HEK293 (cell line): ENCODE results near the gene LCN1.

Experiments
- CTCF ChIA-PET: fragments of 350-600 bp; formaldehyde crosslinking; extraction: SDS; loops from one replicate; lab custom pipeline; 2021; ENCODE audit warnings: antibody characterized with exemption; lab: Yijun Ruan, JAX
- POLR2A ChIA-PET: fragments of 300-600 bp; formaldehyde crosslinking; extraction: SDS; loops from one replicate; lab custom pipeline; 2020; ENCODE audit warnings: antibody characterized with exemption, inconsistent platforms; lab: Yijun Ruan, JAX
- H3K27ac ChIP-seq: fragments of 200-500 bp; sonication (Bioruptor generic); 2 replicates; pipeline ENCODE4 v1.5.1; 2014; ENCODE audit warnings: low read depth, low read length, control low read depth, inconsistent platforms; ENCODE audit errors: extremely low read depth
- H3K36me3 ChIP-seq, 2 experiments: fragments of 200-500 bp in 1 of 2; sonication (Bioruptor generic) in 1 of 2; 1 replicate in 1 of 2; 2 replicates in 1 of 2; pipeline ENCODE4 v1.5.1; 2014 to 2017; ENCODE audit warnings: inconsistent platforms in 2 of 2, low read length in 2 of 2; ENCODE audit not compliant: control insufficient read depth in 2 of 2, insufficient read depth in 1 of 2
- H3K4me1 ChIP-seq: fragments of 200-500 bp; sonication (Bioruptor generic); 2 replicates; pipeline ENCODE4 v1.5.1; 2014; ENCODE audit warnings: mild to moderate bottlenecking, low read length, inconsistent platforms; ENCODE audit not compliant: control insufficient read depth, insufficient read depth
- H3K4me3 ChIP-seq: 2 replicates; pipeline ENCODE4 v1.5.1; 2011; ENCODE audit warnings: low read depth, mild to moderate bottlenecking, control low read depth, low read length, moderate library complexity
- H3K9me3 ChIP-seq: fragments of 200-500 bp; sonication (Bioruptor generic); 2 replicates; pipeline ENCODE4 v1.5.1; 2014; ENCODE audit warnings: low read depth, low read length, inconsistent platforms; ENCODE audit not compliant: control insufficient read depth, insufficient read depth
- AEBP2 ChIP-seq: fragments of 450-650 bp; formaldehyde crosslinking; IDR thresholded peaks from 2 replicates; pipeline ENCODE4 v1.5.1; 2016; ENCODE audit warnings: missing biosample characterization, missing genetic modification characterization, borderline replicate concordance
- GFI1B ChIP-seq: fragments of 450-650 bp; formaldehyde crosslinking; IDR thresholded peaks from 2 replicates; pipeline ENCODE4 v1.5.1; 2016; ENCODE audit warnings: missing biosample characterization, missing genetic modification characterization
- GLI2 ChIP-seq: fragments of 450-650 bp; formaldehyde crosslinking; IDR thresholded peaks from 2 replicates; pipeline ENCODE4; 2017; ENCODE audit warnings: missing biosample characterization, missing genetic modification characterization, low read depth, borderline replicate concordance
- GLIS2 ChIP-seq: fragments of 450-650 bp; formaldehyde crosslinking; IDR thresholded peaks from 2 replicates; pipeline ENCODE4 v1.5.1; 2016; ENCODE audit warnings: missing biosample characterization, missing genetic modification characterization
- HOXA7 ChIP-seq: sonication (generic); formaldehyde crosslinking; IDR thresholded peaks from 2 replicates; pipeline ENCODE4 v1.8.1; 2022; ENCODE audit warnings: missing genetic modification reagents, borderline replicate concordance
- KLF8 ChIP-seq: fragments of 450-650 bp; formaldehyde crosslinking; IDR thresholded peaks from 2 replicates; pipeline ENCODE4 v1.5.1; 2016; ENCODE audit warnings: missing biosample characterization, missing genetic modification characterization
- PRDM1 ChIP-seq: fragments of 450-650 bp; formaldehyde crosslinking; IDR thresholded peaks from 2 replicates; pipeline ENCODE4; 2016; ENCODE audit warnings: missing biosample characterization, missing genetic modification characterization
- SCRT1 ChIP-seq: fragments of 450-650 bp; formaldehyde crosslinking; IDR thresholded peaks from 2 replicates; pipeline ENCODE4 v1.5.1; 2016; ENCODE audit warnings: missing biosample characterization, missing genetic modification characterization, borderline replicate concordance
- ZBTB17 ChIP-seq: fragments of 450-650 bp; formaldehyde crosslinking; IDR thresholded peaks from 2 replicates; pipeline ENCODE4 v1.5.1; 2016; ENCODE audit warnings: missing biosample characterization, missing genetic modification characterization
- ZNF239 ChIP-seq: fragments of 450-650 bp; formaldehyde crosslinking; IDR thresholded peaks from 2 replicates; pipeline ENCODE4 v1.5.1; 2016; ENCODE audit warnings: missing biosample characterization, missing genetic modification characterization
- ZNF248 ChIP-seq: fragments of 450-650 bp; formaldehyde crosslinking; IDR thresholded peaks from 2 replicates; pipeline ENCODE4 v1.5.1; 2017; ENCODE audit warnings: missing biosample characterization, missing genetic modification characterization
- ZNF266 ChIP-seq: fragments of 450-650 bp; formaldehyde crosslinking; IDR thresholded peaks from 2 replicates; pipeline ENCODE4 v1.5.1; 2016; ENCODE audit warnings: missing biosample characterization, missing genetic modification characterization, low read depth
- ZNF350 ChIP-seq: fragments of 450-650 bp; formaldehyde crosslinking; IDR thresholded peaks from 2 replicates; pipeline ENCODE4 v1.5.0; 2017; ENCODE audit warnings: missing biosample characterization, mild to moderate bottlenecking, missing genetic modification characterization
- ZNF366 ChIP-seq: fragments of 450-650 bp; formaldehyde crosslinking; conservative IDR thresholded peaks from 2 replicates; pipeline ENCODE4 v1.5.1; 2016; ENCODE audit warnings: missing biosample characterization, missing genetic modification characterization
- ZNF394 ChIP-seq: fragments of 450-650 bp; formaldehyde crosslinking; IDR thresholded peaks from 2 replicates; pipeline ENCODE4 v1.5.1; 2016; ENCODE audit warnings: missing biosample characterization, missing genetic modification characterization, mild to moderate bottlenecking, moderate library complexity, borderline replicate concordance
- ZNF426 ChIP-seq: fragments of 450-650 bp; formaldehyde crosslinking; IDR thresholded peaks from 2 replicates; pipeline ENCODE4 v1.5.1; 2017; ENCODE audit warnings: missing biosample characterization, missing genetic modification characterization, mild to moderate bottlenecking, inconsistent platforms, moderate library complexity
- ZNF433 ChIP-seq: fragments of 450-650 bp; formaldehyde crosslinking; IDR thresholded peaks from 2 replicates; pipeline ENCODE4 v1.5.1; 2016; ENCODE audit warnings: missing biosample characterization, missing genetic modification characterization, low read depth
- ZNF510 ChIP-seq: fragments of 450-650 bp; formaldehyde crosslinking; IDR thresholded peaks from 2 replicates; pipeline ENCODE4 v1.5.1; 2018; ENCODE audit warnings: mild to moderate bottlenecking, missing genetic modification characterization, missing biosample characterization; ENCODE audit not compliant: insufficient replicate concordance
- ZNF521 ChIP-seq: fragments of 450-650 bp; formaldehyde crosslinking; IDR thresholded peaks from 2 replicates; pipeline ENCODE4 v1.5.1; 2017; ENCODE audit warnings: missing biosample characterization, mild to moderate bottlenecking, missing genetic modification characterization
- ZNF585B ChIP-seq: fragments of 450-650 bp; formaldehyde crosslinking; IDR thresholded peaks from 2 replicates; pipeline ENCODE4 v1.5.1; 2016; ENCODE audit warnings: missing biosample characterization, missing genetic modification characterization
- ZNF621 ChIP-seq: fragments of 450-650 bp; formaldehyde crosslinking; IDR thresholded peaks from 2 replicates; pipeline ENCODE4 v1.5.1; 2017; ENCODE audit warnings: missing biosample characterization, missing genetic modification characterization
- ZNF629 ChIP-seq: fragments of 450-650 bp; formaldehyde crosslinking; IDR thresholded peaks from 2 replicates; pipeline ENCODE4 v1.5.1; 2017; ENCODE audit warnings: missing biosample characterization, missing genetic modification characterization
- ZNF670 ChIP-seq: fragments of 450-650 bp; formaldehyde crosslinking; IDR thresholded peaks from 2 replicates; pipeline ENCODE4 v1.5.1; 2016; ENCODE audit warnings: missing biosample characterization, missing genetic modification characterization, low read depth
- TF ChIP-seq, protein P1 (sequence below): fragments of 450-650 bp; formaldehyde crosslinking; IDR thresholded peaks from 2 replicates; pipeline ENCODE4 v1.5.1; 2016; ENCODE audit warnings: missing biosample characterization, missing genetic modification characterization
- TF ChIP-seq, protein P2 (sequence below): fragments of 450-650 bp; formaldehyde crosslinking; IDR thresholded peaks from 2 replicates; pipeline ENCODE4 v1.5.1; 2016; ENCODE audit warnings: missing biosample characterization, missing genetic modification characterization
- TF ChIP-seq, protein P3 (sequence below): fragments of 450-650 bp; formaldehyde crosslinking; IDR thresholded peaks from 2 replicates; pipeline ENCODE4 v1.5.1; 2016; ENCODE audit warnings: missing biosample characterization, missing genetic modification characterization
- TF ChIP-seq, protein P4 (sequence below): fragments of 450-650 bp; formaldehyde crosslinking; IDR thresholded peaks from 2 replicates; pipeline ENCODE4 v1.5.1; 2016; ENCODE audit warnings: missing biosample characterization, missing genetic modification characterization

The LCN1 gene

DNA sequence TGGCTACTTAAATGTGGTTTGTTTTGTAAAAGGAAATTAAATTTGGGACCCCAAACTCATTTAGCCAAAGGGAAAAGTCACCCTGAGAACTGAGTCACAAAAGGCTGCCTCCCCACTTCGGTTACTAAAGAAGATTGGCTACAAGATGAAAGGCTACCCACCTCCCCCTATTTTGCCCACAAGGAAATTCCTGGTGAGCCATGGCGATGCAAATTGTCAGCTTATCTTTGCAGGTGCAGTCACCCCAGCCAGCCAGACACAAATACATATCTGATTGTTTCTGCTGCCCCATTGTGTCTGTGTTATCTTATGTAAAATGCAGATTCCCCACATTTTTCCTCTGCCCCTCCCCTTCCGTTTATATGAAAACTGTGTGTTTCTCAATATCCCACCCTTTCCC, 49.2 kb downstream of the LCN1 start:
- TF ChIP-seq ZNF585B (tag by site-specific recombination) (no peak), HOXA7 (CRISPR knock-in tag) (no peak), ZNF510 (no peak), ZNF670 (tag by site-specific recombination) (no peak), PRDM1 (tag by site-specific recombination) (no peak), ZNF266 (no peak), GLI2 (tag by site-specific recombination) (no peak)
- no peaks in the 10 kb centered on the region for H3K9me3 ChIP-seq
- H3K4me3 ChIP-seq, result no peak overlapping the region
- POLR2A ChIA-PET, result interaction anchor here (0.8 kb wide), 1 partner anchor 1137 kb away, joined by 3 read pairs; no protein-coding TSS in a partner anchor
- no peaks in the 10 kb centered on the region for H3K4me1 ChIP-seq
- no peak overlapping the region for H3K27ac ChIP-seq
- CTCF ChIA-PET, result interaction anchor here (0.7 to 1.0 kb wide), 3 partner anchors 17 to 66 kb away, joined by 3 read pairs; no protein-coding TSS in a partner anchor
- no peaks in the 10 kb centered on the region for H3K36me3 ChIP-seq

- POLR2A ChIA-PET, result no interaction called here
- CTCF ChIA-PET, result no interaction called here
These were observed 51.0 kb downstream of the LCN1 start for GRCh38 chr9:135572233-135572632.

GRCh38 chr9:135573124-135573523, 51.9 kb downstream of the LCN1 start:
- no peaks in the 10 kb centered on the region for H3K4me1 ChIP-seq
- no peak overlapping the region for H3K27ac ChIP-seq
- no peaks in the 10 kb centered on the region for H3K36me3 ChIP-seq
- CTCF ChIA-PET, result no interaction called here
- POLR2A ChIA-PET, result no interaction called here
- H3K4me3 ChIP-seq, result no peak overlapping the region
- H3K9me3 ChIP-seq, result no peaks in the 10 kb centered on the region
- TF ChIP-seq, protein P1, sequence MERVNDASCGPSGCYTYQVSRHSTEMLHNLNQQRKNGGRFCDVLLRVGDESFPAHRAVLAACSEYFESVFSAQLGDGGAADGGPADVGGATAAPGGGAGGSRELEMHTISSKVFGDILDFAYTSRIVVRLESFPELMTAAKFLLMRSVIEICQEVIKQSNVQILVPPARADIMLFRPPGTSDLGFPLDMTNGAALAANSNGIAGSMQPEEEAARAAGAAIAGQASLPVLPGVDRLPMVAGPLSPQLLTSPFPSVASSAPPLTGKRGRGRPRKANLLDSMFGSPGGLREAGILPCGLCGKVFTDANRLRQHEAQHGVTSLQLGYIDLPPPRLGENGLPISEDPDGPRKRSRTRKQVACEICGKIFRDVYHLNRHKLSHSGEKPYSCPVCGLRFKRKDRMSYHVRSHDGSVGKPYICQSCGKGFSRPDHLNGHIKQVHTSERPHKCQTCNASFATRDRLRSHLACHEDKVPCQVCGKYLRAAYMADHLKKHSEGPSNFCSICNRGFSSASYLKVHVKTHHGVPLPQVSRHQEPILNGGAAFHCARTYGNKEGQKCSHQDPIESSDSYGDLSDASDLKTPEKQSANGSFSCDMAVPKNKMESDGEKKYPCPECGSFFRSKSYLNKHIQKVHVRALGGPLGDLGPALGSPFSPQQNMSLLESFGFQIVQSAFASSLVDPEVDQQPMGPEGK, result no peak
- TF ChIP-seq GFI1B (tag by site-specific recombination) (no peak), ZNF366 (tag by site-specific recombination) (peak; percentile 94), ZNF248 (tag by site-specific recombination) (0 out of 2 replicates have a peak, but pooled peaks have one; percentile 24), GLIS2 (no peak), KLF8 (tag by site-specific recombination) (no peak), ZNF433 (0 out of 2 replicates have a peak, but pooled peaks have one; percentile 4), ZNF350 (tag by site-specific recombination) (no peak), ZNF426 (no peak)
- TF ChIP-seq, protein P2, sequence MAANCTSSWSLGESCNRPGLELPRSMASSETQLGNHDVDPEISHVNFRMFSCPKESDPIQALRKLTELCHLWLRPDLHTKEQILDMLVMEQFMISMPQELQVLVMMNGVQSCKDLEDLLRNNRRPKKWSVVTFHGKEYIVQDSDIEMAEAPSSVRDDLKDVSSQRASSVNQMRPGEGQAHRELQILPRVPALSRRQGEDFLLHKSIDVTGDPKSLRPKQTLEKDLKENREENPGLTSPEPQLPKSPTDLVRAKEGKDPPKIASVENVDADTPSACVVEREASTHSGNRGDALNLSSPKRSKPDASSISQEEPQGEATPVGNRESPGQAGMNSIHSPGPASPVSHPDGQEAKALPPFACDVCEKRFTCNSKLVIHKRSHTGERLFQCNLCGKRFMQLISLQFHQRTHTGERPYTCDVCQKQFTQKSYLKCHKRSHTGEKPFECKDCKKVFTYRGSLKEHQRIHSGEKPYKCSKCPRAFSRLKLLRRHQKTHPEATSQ (tag by site-specific recombination), result no peak

More at GRCh38 chr9:135572233-135572632, 51.0 kb downstream of the LCN1 start:
- TF ChIP-seq, protein P3, sequence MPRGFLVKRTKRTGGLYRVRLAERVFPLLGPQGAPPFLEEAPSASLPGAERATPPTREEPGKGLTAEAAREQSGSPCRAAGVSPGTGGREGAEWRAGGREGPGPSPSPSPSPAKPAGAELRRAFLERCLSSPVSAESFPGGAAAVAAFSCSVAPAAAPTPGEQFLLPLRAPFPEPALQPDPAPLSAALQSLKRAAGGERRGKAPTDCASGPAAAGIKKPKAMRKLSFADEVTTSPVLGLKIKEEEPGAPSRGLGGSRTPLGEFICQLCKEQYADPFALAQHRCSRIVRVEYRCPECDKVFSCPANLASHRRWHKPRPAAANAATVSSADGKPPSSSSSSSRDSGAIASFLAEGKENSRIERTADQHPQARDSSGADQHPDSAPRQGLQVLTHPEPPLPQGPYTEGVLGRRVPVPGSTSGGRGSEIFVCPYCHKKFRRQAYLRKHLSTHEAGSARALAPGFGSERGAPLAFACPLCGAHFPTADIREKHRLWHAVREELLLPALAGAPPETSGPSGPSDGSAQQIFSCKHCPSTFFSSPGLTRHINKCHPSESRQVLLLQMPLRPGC (tag by site-specific recombination), result no peak
- TF ChIP-seq ZNF394 (tag by site-specific recombination) (no peak), ZNF621 (tag by site-specific recombination) (no peak), ZNF521 (tag by site-specific recombination) (no peak), ZBTB17 (tag by site-specific recombination) (peak; percentile 88), ZNF366 (tag by site-specific recombination) (peak; percentile 84), SCRT1 (tag by site-specific recombination) (no peak), AEBP2 (tag by site-specific recombination) (no peak), ZNF239 (tag by site-specific recombination) (no peak), ZNF629 (tag by site-specific recombination) (no peak)
- TF ChIP-seq, protein P4, sequence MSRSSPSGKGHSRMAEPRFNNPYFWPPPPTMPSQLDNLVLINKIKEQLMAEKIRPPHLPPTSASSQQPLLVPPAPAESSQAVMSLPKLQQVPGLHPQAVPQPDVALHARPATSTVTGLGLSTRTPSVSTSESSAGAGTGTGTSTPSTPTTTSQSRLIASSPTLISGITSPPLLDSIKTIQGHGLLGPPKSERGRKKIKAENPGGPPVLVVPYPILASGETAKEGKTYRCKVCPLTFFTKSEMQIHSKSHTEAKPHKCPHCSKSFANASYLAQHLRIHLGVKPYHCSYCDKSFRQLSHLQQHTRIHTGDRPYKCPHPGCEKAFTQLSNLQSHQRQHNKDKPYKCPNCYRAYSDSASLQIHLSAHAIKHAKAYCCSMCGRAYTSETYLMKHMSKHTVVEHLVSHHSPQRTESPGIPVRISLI (tag by site-specific recombination), result no peak
- TF ChIP-seq, all 188 proteins: peak for 2
- Histone ChIP-seq H3K9me3 (no peaks in the 10 kb centered on the region), H3K27ac (no peak overlapping the region), H3K36me3 (no peaks in the 10 kb centered on the region), H3K4me1 (no peaks in the 10 kb centered on the region), H3K4me3 (no peak overlapping the region)
